ENCODE measurements around the gene FNDC10. TPM values are rescaled to one million over a fixed set of nuclear protein-coding genes. Genes with fewer than 3 reads are reported as not detected.

FNDC10 gene
- total and polyA plus RNA-seq, 2 donors (not counting 3 experiments of a cell fraction or from before 2014, with no cell fraction given), result 1.5 to 2.3 TPM

DNA sequence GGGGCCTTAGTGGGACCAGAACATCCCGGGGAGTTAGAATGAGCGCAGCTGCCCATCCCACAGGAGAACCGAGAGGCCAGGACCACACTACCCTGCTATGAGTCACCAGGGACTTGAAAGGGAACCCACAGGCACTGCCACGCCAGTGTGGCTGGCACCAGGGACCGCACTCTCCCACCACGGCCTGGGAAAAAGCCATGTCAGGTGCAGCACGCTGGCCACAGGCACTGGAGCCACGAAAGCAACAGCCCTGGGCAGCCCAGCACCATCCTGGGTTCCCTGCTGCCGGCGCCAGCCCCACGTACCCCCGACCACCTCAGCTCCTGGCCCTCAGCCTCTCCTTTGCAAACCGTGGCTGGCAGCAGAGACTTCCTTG, 45.4 kb downstream of the FNDC10 start:
- ChIA-PET POLR2A (no interaction called here), CTCF (interaction anchor here (0.9 to 1.3 kb wide), 2 partner anchors 8 to 18 kb away, joined by 3 to 5 read pairs; no protein-coding TSS in a partner anchor)
- H3K36me3 ChIP-seq (ENCODE audit: control insufficient read depth in 2 of 2, extremely low read depth in 1 of 2, insufficient read depth in 2 of 2, low read length in 2 of 2), result no peaks in the 10 kb centered on the region
- H3K4me3 ChIP-seq (replicated peaks in 1 of 3; ENCODE audit: insufficient read depth in 1 of 3, low read depth in 1 of 3, low read length in 3 of 3), result no peak overlapping the region
- H4K20me1 ChIP-seq (replicated peaks; ENCODE audit: control insufficient read depth, extremely low read depth, insufficient read depth, low read length), result no peaks in the 10 kb centered on the region
- dilution Hi-C loops (cut with MboI; ENCODE audit: extremely low pct_ligation_motif_present, low sequenced_read_pairs) (no loop called here), intact Hi-C loops (cut with micrococcal nuclease) (no loop called here)
- no peak for TF ChIP-seq EZH2 (IDR thresholded peaks at IDR 0.05; ENCODE audit: borderline replicate concordance, low read depth, low read length, severe bottlenecking)
- no peak for TF ChIP-seq POLR2AphosphoS5 (IDR thresholded peaks at IDR 0.05; ENCODE audit: insufficient read depth, low read depth, low read length)
- no peak for TF ChIP-seq JUN (IDR thresholded peaks at IDR 0.05; ENCODE audit: borderline replicate concordance, insufficient read depth, insufficient read length, low read depth)
- TF ChIP-seq FOS (IDR thresholded peaks at IDR 0.05; ENCODE audit: borderline replicate concordance, insufficient read depth, low read length), result no peak
- TF ChIP-seq, protein P1, sequence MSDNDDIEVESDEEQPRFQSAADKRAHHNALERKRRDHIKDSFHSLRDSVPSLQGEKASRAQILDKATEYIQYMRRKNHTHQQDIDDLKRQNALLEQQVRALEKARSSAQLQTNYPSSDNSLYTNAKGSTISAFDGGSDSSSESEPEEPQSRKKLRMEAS (IDR thresholded peaks at IDR 0.05; ENCODE audit: insufficient read depth, insufficient read length), result no peak
- no peak for TF ChIP-seq GATA2 (IDR thresholded peaks at IDR 0.05; ENCODE audit: insufficient read depth, insufficient read length, low read depth, low read length)
- no peak for TF ChIP-seq POLR2A (IDR thresholded peaks at IDR 0.05; ENCODE audit: low read depth, low read length)
- TF ChIP-seq MYC (IDR thresholded peaks at IDR 0.05; ENCODE audit: low read depth, low read length), result no peak
- TF ChIP-seq, protein P2, sequence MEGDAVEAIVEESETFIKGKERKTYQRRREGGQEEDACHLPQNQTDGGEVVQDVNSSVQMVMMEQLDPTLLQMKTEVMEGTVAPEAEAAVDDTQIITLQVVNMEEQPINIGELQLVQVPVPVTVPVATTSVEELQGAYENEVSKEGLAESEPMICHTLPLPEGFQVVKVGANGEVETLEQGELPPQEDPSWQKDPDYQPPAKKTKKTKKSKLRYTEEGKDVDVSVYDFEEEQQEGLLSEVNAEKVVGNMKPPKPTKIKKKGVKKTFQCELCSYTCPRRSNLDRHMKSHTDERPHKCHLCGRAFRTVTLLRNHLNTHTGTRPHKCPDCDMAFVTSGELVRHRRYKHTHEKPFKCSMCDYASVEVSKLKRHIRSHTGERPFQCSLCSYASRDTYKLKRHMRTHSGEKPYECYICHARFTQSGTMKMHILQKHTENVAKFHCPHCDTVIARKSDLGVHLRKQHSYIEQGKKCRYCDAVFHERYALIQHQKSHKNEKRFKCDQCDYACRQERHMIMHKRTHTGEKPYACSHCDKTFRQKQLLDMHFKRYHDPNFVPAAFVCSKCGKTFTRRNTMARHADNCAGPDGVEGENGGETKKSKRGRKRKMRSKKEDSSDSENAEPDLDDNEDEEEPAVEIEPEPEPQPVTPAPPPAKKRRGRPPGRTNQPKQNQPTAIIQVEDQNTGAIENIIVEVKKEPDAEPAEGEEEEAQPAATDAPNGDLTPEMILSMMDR (IDR thresholded peaks at IDR 0.05; ENCODE audit: extremely low read depth in 1 of 2, insufficient read depth in 1 of 2, low read depth in 1 of 2, low read length in 2 of 2), result no peak
- no peaks in the 10 kb centered on the region for H3K27me3 ChIP-seq (ENCODE audit: control insufficient read depth in 2 of 2, insufficient read depth in 2 of 2, low read length in 2 of 2)
- H3K9me1 ChIP-seq (replicated peaks; ENCODE audit: control insufficient read depth, extremely low read depth, insufficient read depth, low read length), result no peaks in the 10 kb centered on the region
- no peaks in the 10 kb centered on the region for H3K9me3 ChIP-seq (replicated peaks; ENCODE audit: control insufficient read depth, insufficient read depth, low read length)
- H3K27ac ChIP-seq (ENCODE audit: insufficient read depth, low read depth, low read length), result no peak overlapping the region
- no peak for FAIRE-seq
- BruUV-seq (replicated peaks), result no TSS peak
- no peak overlapping the region for H3K4me2 ChIP-seq (ENCODE audit: insufficient read depth, low read length)
- DNase-seq (ENCODE audit: low read depth, low spot score), result no peak
- no peaks in the 10 kb centered on the region for H3K4me1 ChIP-seq (ENCODE audit: control insufficient read depth, extremely low read depth, insufficient read depth, low read length)
- H3K79me2 ChIP-seq (ENCODE audit: control insufficient read depth, insufficient read depth, low read length), result peaks cover 7% of the 10 kb centered on the region
- H2AFZ ChIP-seq (ENCODE audit: low read depth, low read length), result no peak overlapping the region
- H3K9ac ChIP-seq (replicated peaks; ENCODE audit: extremely low read depth, insufficient read depth, low read length), result no peak overlapping the region

All from endothelial cell of umbilical vein (primary cell).